Mucosa of descending colon (tissue), 3 donors: Measurements from ENCODE around the gene OSBPL3. TPM values are rescaled to one million over a fixed set of nuclear protein-coding genes. Genes with fewer than 3 reads are reported as not detected.

Experiments used
- ATAC-seq: fragments of 200-7000 bp; cut with Tn5 transposase; one replicate; pipeline ENCODE4 v1.9.1; 2020; ENCODE audit warnings: mild to moderate bottlenecking, moderate library complexity
- DNase-seq, 3 donors: peaks; one replicate each; pipeline ENCODE4 v3.0.0-alpha.2; 2020
- H3K36me3 ChIP-seq: fragments of 200-600 bp; one replicate; pipeline ENCODE4 v1.8.0; 2021; ENCODE audit warnings: low read depth, mild to moderate bottlenecking
- H3K4me1 ChIP-seq: fragments of 200-600 bp; one replicate; pipeline ENCODE4 v1.8.0; 2021; ENCODE audit warnings: low read depth, mild to moderate bottlenecking
- H3K4me3 ChIP-seq: fragments of 200-600 bp; one replicate; pipeline ENCODE4 v1.8.0; 2021; ENCODE audit warnings: mild to moderate bottlenecking
- H3K9me3 ChIP-seq: fragments of 200-600 bp; one replicate; pipeline ENCODE4 v1.8.0; 2021; ENCODE audit warnings: mild to moderate bottlenecking
- intact Hi-C, 2 donors: fragments of 100-400 bp; cut with DNase I in 1 of 2; cut with micrococcal nuclease in 1 of 2; formaldehyde crosslinking; loops; one replicate each; pipeline versions ENCODE4 v1.11.0 to v1.11.1; 2022; cut with DNase I, micrococcal nuclease
- total RNA-seq, 3 donors: library from RNA; stranded (reverse); fragmentation: NEBNext Ultra II Directional in 2 of 3; extraction: Animal tissue kit (Norgen Biotek cat#: 25700) in 2 of 3; gene quantifications; one replicate each; pipeline versions ENCODE4 v1.2.1 to v1.2.4, GENCODE V29; 2021 to 2023
- TF ChIP-seq, protein P1 (sequence below): fragments of 200-600 bp; IDR thresholded peaks from one replicate; pipeline ENCODE4 v1.8.0; 2022; ENCODE audit warnings: antibody characterized with exemption, mild to moderate bottlenecking
- donor health status: DM: no; HTN: no; CAD: no; lungs with moderate emphysema.
- donor health status: DM: no; HTN: no; CAD: no.
- donor health status: DM: no; HTN: yes; CAD: no.

Gene OSBPL3
- total RNA-seq, 3 donors from 2014 or later: 9.0 to 15.4 (median 10.6) TPM

GRCh38 chr7:24767878-24768569, 212.0 kb downstream of the OSBPL3 start:
- TF ChIP-seq, protein P1, sequence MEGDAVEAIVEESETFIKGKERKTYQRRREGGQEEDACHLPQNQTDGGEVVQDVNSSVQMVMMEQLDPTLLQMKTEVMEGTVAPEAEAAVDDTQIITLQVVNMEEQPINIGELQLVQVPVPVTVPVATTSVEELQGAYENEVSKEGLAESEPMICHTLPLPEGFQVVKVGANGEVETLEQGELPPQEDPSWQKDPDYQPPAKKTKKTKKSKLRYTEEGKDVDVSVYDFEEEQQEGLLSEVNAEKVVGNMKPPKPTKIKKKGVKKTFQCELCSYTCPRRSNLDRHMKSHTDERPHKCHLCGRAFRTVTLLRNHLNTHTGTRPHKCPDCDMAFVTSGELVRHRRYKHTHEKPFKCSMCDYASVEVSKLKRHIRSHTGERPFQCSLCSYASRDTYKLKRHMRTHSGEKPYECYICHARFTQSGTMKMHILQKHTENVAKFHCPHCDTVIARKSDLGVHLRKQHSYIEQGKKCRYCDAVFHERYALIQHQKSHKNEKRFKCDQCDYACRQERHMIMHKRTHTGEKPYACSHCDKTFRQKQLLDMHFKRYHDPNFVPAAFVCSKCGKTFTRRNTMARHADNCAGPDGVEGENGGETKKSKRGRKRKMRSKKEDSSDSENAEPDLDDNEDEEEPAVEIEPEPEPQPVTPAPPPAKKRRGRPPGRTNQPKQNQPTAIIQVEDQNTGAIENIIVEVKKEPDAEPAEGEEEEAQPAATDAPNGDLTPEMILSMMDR: no peak
- Histone ChIP-seq H3K9me3 (no peaks in the 10 kb centered on the region), H3K36me3 (no peaks in the 10 kb centered on the region), H3K4me1 (no peaks in the 10 kb centered on the region), H3K4me3 (no peak overlapping the region)
- intact Hi-C loops: no loop called here
- DNase-seq (no peak), ATAC-seq (no peak)

DNA sequence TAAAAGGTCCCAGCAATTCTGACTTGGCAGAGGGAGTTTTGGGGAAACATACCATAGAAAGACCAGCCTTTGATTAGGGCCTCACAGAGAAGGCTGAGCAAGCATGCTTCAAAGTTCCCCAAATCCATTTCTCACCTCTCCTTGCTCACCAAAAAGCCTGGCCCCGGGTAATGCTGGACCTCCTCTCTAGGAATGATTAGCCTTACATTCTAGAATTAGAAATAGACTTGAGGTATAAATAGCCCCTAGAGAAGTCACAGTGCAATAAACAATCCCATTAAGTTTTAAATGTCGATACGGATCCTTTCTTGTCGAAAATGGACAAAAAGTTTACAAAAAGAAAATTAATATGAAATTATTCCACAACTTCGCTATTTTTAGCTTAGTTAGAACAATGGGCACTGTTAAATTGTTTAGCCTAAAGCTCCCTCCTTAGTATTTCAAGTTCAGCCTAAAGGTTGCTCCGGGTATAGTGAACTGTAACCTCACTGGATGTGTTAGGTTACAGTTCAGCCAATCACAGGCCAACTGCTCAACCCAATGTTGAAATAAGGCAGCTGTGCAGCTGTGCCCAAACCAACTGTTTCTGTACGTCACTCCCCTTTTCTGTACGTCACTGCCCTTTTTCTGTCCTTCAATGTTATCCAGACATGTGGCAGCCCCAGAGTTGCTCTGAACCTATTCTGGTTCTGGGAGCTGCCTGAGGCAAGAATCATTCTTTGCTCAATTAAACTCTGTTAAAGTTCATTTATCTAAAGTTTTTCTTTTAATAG, 214.8 kb downstream of the OSBPL3 start:
- no peaks in the 10 kb centered on the region for H3K4me1 ChIP-seq
- H3K9me3 ChIP-seq: no peaks in the 10 kb centered on the region
- H3K4me3 ChIP-seq: no peak overlapping the region
- no peak for ATAC-seq
- no peak for DNase-seq
- TF ChIP-seq, protein P1: no peak
- intact Hi-C loops: no loop called here
- H3K36me3 ChIP-seq: no peaks in the 10 kb centered on the region

DNA sequence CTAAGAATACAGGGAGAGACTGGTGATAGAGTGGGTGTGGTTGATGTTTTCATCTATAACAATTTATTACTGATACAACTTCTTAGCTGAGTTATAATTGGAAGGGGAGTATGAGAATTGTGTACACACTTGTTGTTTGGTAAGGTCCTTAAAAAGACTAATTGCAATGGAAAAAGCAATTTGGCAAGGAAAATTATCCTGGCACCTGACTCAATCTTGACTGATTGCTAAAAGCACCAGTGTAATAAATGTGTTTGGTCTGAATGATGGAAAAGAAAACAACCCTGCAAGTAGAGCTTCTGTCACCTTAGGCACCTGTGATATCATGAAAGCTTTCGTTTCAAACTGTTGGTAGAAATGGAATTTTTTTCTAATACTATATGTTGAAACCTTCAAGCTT, 216.0 kb downstream of the OSBPL3 start:
- Histone ChIP-seq H3K9me3 (no peaks in the 10 kb centered on the region), H3K4me1 (no peaks in the 10 kb centered on the region), H3K36me3 (no peaks in the 10 kb centered on the region), H3K4me3 (no peak overlapping the region)
- no peak for ATAC-seq
- intact Hi-C loops: no loop called here
- DNase-seq: no peak
- TF ChIP-seq, protein P1: no peak

GRCh38 chr7:24763303-24763901, 216.6 kb downstream of the OSBPL3 start:
- no peaks in the 10 kb centered on the region for H3K4me1 ChIP-seq
- no peaks in the 10 kb centered on the region for H3K9me3 ChIP-seq
- TF ChIP-seq, protein P1: no peak
- no peaks in the 10 kb centered on the region for H3K36me3 ChIP-seq
- no peak overlapping the region for H3K4me3 ChIP-seq
- no peak for DNase-seq
- ATAC-seq: no peak
- intact Hi-C loops: no loop called here

- no peak for DNase-seq
- peaks cover 3% of the 10 kb centered on the region for H3K4me1 ChIP-seq
- intact Hi-C loops: no loop called here
- no peak for ATAC-seq
- TF ChIP-seq, protein P1: no peak
- H3K4me3 ChIP-seq: no peak overlapping the region
- no peaks in the 10 kb centered on the region for H3K36me3 ChIP-seq
- no peaks in the 10 kb centered on the region for H3K9me3 ChIP-seq
These were observed 217.2 kb downstream of the OSBPL3 start for GRCh38 chr7:24762771-24763170.
